NT2/D1 (cell line): Measurements from ENCODE around the gene BCKDHA.
"Not testable (repeated sequence)": the region's sequence is repeated elsewhere in the genome, so short reads cannot be mapped to it uniquely, and the experiment has no call there.

ENCODE experiments used
- DNase-seq: peaks from one replicate; pipeline ENCODE4 v3.0.0-alpha.2; 2011; ENCODE audit warnings: low read depth, low spot score
- H3K27me3 ChIP-seq: 2 replicates; pipeline ENCODE4 v1.6.0; 2011; ENCODE audit warnings: mild to moderate bottlenecking; ENCODE audit not compliant: insufficient read length, insufficient read depth
- H3K36me3 ChIP-seq: 2 replicates; pipeline ENCODE4 v1.6.1; 2011; ENCODE audit warnings: mild to moderate bottlenecking, low read length, mixed read lengths; ENCODE audit not compliant: insufficient read depth, insufficient read length
- H3K4me1 ChIP-seq: 2 replicates; pipeline ENCODE4 v1.5.1; 2011; ENCODE audit not compliant: insufficient read depth, insufficient read length
- H3K4me3 ChIP-seq: 2 replicates; pipeline ENCODE4 v1.5.1; 2011; ENCODE audit warnings: low read depth; ENCODE audit not compliant: insufficient read length
- H3K9ac ChIP-seq: 2 replicates; pipeline ENCODE4 v1.6.0; 2011; ENCODE audit warnings: low read depth; ENCODE audit not compliant: insufficient read length
- H3K9me3 ChIP-seq: 2 replicates; pipeline ENCODE4 v1.5.1; 2011; ENCODE audit warnings: mild to moderate bottlenecking, low read length; ENCODE audit not compliant: insufficient read depth
- SUZ12 ChIP-seq: IDR thresholded peaks from 2 replicates; pipeline ENCODE4 v1.6.1; 2011; ENCODE audit not compliant: insufficient read length, insufficient read depth; ENCODE audit errors: extremely low read depth
- YY1 ChIP-seq: IDR thresholded peaks from 2 replicates; pipeline ENCODE4 v1.6.1; 2011; ENCODE audit not compliant: insufficient read length, insufficient read depth
- ZNF274 ChIP-seq: IDR thresholded peaks from 2 replicates; pipeline ENCODE4 v1.6.1; 2011; ENCODE audit warnings: mild to moderate bottlenecking, low read depth, low read length

Gene BCKDHA

DNA sequence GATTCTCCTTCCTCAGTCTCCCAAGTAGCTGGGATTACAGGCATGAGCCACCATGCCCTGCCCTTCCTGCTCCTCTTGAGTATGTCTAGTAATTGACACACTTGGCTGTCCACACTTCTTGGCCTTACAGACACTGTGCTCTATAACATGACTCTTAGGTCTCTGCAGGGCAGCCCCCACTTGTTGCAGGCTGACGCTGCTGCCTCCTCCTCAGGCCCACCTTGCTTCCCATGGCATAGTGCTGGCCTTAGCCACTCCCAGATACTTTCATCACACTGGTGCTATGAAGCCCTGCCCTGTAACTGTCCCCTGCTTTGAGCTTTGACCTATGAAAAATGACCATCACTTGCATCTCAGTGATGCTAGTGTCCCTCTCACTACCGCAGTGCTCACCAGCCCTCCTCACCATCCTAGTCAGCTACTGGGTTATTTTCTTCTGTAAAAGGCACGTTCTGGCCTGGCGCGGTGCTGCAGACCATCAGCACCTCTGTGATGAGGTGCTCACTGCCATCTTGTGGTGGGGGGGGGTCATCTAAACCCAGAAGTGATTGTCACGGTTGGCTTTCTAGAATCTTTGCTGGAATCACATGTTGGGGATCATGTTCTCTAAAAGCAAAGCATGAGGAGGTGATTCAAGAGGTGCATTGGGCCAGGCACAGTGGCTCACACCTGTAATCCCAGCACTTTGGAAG lies 55.1 kb downstream of the BCKDHA start:
- Histone ChIP-seq H3K9ac (no peak overlapping the region), H3K27me3 (peaks cover 84% of the 10 kb centered on the region), H3K4me1 (peaks cover 3% of the 10 kb centered on the region), H3K36me3 (no peaks in the 10 kb centered on the region), H3K4me3 (no peak overlapping the region), H3K9me3 (no peaks in the 10 kb centered on the region)
- no peak for DNase-seq
- TF ChIP-seq YY1 (no peak), ZNF274 (no peak), SUZ12 (no peak)

DNA sequence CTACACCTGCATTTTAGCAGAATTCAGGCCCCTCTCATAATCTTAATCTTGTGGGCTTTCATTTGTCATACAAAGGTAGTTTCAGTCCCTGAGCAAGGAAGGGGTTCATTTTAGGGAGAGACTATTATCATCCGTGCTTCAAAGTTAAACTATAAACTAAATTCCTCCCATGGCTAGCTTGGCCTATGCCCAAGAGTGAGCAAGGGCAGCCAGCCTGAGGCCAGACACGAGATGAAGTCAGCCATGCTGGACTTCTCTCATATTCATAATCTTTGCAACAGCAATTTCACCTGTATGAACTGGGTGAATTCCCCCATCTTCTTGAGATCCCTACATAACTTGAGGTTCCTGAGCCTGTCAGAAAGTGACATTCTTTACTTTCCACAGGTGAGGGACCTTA lies 58.3 kb downstream of the BCKDHA start:
- TF ChIP-seq YY1 (no peak), SUZ12 (no peak)
- Histone ChIP-seq H3K27me3 (peaks cover 90% of the 10 kb centered on the region), H3K9ac (no peak overlapping the region), H3K4me3 (no peak overlapping the region), H3K36me3 (no peaks in the 10 kb centered on the region), H3K9me3 (no peaks in the 10 kb centered on the region), H3K4me1 (no peaks in the 10 kb centered on the region)
- DNase-seq, result no peak

DNA sequence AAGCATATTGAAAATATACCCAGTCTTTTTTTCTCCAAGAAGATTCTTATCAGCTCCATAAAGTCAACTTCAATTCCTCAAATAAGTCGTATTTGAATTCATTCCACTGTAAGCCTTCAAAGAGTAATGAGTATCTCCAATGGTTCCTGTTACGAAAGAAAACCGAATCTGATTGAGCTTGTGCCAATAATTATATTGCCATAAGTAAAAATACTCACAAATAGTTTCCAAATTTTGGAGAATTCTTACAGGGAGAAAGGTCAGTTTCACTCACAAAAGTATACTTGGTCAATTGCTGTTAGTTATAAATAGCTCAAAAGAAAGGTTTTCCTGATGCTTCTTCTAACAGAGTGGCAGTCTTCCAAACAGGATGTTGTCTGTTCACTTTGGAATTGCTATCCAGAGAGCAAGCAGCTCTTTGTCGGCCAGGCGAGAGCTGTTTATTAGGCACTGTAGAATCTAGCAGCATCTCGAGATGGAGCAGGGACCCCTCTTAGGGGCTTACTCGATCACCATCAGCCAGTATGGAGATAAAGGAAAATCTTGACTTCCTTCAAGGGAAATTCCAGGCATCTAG lies 58.8 kb downstream of the BCKDHA start:
- no peak overlapping the region for H3K4me3 ChIP-seq
- H3K9ac ChIP-seq, result no peak overlapping the region
- no peak for DNase-seq

DNA sequence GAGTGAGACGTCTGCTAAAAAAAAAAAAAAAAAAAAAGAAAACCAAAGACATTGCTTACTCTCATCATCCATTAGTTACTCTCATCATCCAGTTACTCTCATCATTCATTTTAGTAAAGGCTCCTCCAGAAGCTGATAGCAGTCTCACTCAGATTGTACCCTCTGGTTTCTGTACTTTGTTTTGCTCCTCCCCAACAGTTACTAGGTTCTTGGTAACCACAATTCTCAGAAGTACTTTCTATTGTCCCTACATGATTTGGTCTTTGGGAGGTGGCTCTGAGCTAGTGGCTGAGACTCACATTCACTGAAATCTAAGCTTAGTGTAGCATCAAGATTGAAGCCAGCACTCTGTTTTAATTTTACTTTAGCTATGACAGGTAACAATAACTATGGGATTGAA lies 59.6 kb downstream of the BCKDHA start:
- H3K9ac ChIP-seq, result no peak overlapping the region
- no peak overlapping the region for H3K4me3 ChIP-seq
- no peak for TF ChIP-seq SUZ12
- no peak for TF ChIP-seq YY1
- no peak for TF ChIP-seq ZNF274
- 0 out of 2 replicates have a peak, but pooled peaks cover 4% of the 10 kb centered on the region for H3K9me3 ChIP-seq
- H3K4me1 ChIP-seq, result no peaks in the 10 kb centered on the region
- peaks cover 94% of the 10 kb centered on the region for H3K27me3 ChIP-seq
- H3K36me3 ChIP-seq, result no peaks in the 10 kb centered on the region
- DNase-seq, result no peak

More for the DNA sequence above, 58.8 kb downstream of the BCKDHA start:
- TF ChIP-seq YY1, result no peak
- TF ChIP-seq SUZ12, result no peak
- no peak for TF ChIP-seq ZNF274
- Histone ChIP-seq H3K27me3 (peaks cover 90% of the 10 kb centered on the region), H3K4me1 (no peaks in the 10 kb centered on the region), H3K36me3 (no peaks in the 10 kb centered on the region), H3K9me3 (no peaks in the 10 kb centered on the region)

DNA sequence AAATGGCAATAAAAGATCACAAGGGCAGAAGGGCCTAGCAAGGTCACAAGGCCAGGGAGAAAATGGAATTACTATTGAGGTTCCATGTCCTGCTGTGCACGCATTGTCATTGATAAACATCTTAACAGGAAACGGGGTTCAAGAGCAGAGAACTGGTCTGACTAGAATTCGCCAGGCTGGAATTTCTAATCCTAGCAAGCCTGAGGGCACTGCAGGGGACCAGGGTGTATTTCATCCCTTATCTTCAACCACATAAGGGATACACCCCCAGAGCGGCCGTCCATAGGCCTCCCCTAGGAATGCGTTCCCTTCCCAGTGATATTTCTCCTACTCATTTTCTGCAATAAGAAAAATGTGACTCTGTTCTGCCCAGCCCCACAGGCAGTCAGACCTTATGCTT lies 64.9 kb downstream of the BCKDHA start:
- H3K4me3 ChIP-seq, result no peak overlapping the region
- no peaks in the 10 kb centered on the region for H3K4me1 ChIP-seq
- no peak for TF ChIP-seq YY1
- TF ChIP-seq SUZ12, result no peak
- TF ChIP-seq ZNF274, result no peak
- H3K9ac ChIP-seq, result no peak overlapping the region
- H3K27me3 ChIP-seq, result peaks cover 94% of the 10 kb centered on the region
- H3K9me3 ChIP-seq, result peaks cover 5% of the 10 kb centered on the region; the same call in 1 of the 2 replicates
- no peak for DNase-seq
- no peaks in the 10 kb centered on the region for H3K36me3 ChIP-seq

DNA sequence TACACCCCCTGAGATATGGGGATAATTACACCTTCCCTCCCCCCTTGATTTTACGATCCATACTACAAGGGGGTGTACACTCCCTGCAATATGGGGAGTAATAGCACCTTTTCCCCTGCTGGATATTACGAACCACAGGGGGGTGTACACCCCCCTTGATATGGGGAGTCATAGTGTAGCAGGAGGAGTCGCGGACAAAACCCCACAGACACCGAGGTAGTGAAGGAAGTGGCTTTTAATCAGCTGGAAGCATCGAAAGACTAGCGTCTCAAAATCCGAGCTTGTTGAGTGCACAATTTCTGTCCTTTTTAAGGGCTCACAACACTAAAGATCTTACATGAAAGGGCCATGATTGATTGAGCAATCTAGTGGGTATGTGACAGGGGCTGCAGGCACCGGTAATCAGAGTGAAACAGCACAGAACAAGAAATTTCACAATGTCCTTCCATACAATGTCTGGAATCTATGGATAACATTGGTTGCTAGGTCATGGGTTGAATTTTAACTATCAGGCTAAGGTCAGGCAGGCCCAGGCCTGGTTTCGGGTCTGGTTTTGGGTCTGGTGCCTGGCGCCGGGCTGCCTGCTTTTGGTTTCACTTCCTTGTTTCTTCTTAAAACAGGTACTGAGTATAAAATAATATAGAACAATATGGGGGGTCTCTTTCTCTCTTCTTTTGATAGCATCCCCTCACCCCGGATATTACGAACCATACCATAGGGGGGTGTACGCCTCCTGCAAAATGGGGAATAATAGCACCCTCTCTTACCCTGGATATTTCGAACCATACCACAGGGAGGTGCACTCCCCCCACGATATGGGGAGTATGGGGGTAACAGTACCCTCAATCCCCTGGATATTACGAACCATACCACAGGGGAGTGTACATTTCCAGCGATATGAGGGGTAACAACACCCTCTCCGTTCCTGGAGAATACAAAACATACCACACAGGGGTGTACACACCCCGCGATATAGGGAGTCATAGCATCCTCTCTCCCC lies 65.9 kb downstream of the BCKDHA start:
- H3K9ac ChIP-seq, DNase-seq, H3K4me1 ChIP-seq, H3K9me3 ChIP-seq, H3K4me3 ChIP-seq, H3K36me3 ChIP-seq: not testable (repeated sequence)
- H3K27me3 ChIP-seq, result peaks cover 94% of the 10 kb centered on the region
